GM10266 (cell line): ENCODE results near the gene SYNE2.

ENCODE experiments used
- DNase-seq: peaks from one replicate; pipeline ENCODE4 v3.0.0; 2012; ENCODE audit errors: extremely low spot score
- TF ChIP-seq, protein P1 (sequence below): IDR thresholded peaks from 2 replicates; pipeline ENCODE4 v1.5.1; 2012; ENCODE audit warnings: mild to moderate bottlenecking, low read depth; ENCODE audit not compliant: control insufficient read depth, insufficient read depth; ENCODE audit errors: missing control alignments

The SYNE2 gene

DNA sequence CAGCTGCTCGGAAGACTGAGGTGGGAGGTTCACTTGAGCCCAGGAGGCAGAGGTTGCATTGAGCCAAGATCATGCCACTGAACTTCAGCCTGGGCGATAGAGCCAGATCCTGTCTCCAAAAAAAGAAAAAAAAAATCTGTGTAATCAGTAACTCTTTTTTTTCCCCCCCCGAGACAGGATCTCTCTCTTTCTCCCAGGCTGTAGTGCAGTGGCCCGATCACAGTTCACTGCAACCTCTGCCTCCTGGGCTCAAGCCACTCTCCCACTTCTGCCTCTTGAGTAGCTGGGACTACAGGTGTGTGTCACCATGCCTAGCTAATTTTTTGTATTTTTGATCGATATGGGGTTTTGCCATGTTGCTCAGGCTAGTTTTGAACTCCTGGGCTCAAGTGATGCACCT, 113.6 kb downstream of the SYNE2 start:
- TF ChIP-seq, protein P1, sequence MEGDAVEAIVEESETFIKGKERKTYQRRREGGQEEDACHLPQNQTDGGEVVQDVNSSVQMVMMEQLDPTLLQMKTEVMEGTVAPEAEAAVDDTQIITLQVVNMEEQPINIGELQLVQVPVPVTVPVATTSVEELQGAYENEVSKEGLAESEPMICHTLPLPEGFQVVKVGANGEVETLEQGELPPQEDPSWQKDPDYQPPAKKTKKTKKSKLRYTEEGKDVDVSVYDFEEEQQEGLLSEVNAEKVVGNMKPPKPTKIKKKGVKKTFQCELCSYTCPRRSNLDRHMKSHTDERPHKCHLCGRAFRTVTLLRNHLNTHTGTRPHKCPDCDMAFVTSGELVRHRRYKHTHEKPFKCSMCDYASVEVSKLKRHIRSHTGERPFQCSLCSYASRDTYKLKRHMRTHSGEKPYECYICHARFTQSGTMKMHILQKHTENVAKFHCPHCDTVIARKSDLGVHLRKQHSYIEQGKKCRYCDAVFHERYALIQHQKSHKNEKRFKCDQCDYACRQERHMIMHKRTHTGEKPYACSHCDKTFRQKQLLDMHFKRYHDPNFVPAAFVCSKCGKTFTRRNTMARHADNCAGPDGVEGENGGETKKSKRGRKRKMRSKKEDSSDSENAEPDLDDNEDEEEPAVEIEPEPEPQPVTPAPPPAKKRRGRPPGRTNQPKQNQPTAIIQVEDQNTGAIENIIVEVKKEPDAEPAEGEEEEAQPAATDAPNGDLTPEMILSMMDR: no peak
- DNase-seq: no peak

DNA sequence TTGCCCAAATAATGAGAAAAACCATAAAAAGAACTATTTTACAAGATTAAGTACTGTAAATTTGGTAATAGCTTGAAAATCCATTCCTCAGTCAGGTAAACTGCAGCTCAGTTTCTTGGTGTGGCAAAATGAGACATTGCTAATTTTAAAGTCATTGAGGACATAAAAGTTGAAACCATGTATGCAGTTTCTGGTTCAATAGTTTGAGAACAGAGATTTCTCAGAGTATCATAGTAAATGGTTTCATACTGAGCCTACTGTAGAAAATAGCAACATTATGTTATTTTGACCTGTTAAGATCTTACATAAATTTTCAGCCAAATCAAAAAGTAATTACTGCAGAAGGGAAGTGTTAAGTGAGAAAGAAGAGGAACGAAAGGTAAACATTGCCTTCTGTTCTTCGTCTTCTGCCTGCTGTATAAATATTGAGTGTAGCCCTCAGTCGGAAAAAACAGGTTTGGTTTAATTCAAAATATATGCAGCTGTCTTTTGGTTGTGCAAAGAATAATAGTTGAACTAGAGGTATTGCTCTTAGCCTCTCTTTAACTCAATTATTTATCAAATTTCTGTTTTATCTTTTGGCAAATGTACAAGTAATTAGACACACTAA, 119.6 kb downstream of the SYNE2 start:
- DNase-seq: no peak
- TF ChIP-seq, protein P1: no peak

DNA sequence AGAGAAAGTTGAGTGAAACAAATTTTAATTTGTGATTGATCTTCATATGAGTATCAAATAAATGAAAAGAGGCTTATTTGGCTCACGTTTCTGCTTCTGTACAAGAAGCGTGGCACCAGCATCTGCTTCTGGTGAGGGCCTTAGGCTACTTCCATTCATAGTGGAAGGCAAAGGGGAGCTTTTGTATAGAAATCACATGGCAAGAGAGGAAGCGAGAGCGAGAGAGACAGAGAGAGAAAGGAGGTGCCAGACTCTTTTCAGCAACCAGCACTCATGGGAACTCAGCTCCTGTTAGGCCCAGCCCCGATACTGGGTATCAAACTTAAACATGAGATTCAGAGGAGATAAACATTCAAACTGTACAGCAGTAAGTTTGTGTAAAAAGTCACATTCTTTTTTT, 121.4 kb downstream of the SYNE2 start:
- no peak for DNase-seq
- TF ChIP-seq, protein P1: no peak

DNA sequence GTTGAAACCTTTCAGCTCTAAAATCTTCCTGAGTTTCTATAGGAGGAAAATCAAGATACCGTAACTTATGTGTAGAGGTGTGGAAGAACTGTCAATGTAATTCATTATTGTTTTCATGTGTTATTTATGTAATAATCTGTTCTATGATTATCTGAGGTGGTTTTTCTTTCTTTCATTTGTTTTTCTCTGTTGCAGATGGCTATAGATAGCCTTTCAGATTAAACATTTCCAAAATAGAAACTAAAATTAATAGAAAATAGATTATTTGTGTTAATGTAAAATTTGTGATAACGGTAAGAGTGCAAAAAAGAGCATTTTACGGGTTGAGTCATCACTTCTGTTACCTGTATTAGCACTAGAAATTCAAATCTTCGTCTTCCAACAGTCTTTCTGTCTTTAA, 128.8 kb downstream of the SYNE2 start:
- DNase-seq: no peak

DNA sequence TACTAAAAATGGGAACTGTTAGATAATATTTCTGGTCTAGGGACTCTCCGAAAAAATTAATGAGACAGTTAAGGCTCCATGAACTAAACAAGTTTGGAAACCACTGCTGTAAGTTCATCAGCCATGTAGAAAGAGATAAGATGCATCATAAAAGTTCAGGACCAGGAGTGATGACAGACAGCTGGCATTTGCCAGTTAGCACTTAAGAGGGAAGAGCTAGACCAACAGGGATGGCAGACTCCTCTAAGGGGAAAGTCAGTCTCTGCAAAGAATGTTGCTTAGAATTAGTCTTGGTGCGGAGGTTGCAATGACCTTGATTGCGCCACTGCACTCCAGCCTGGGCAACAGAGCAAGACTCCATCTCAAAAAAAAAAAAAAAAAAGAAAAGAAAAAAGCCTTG, 129.4 kb downstream of the SYNE2 start:
- TF ChIP-seq, protein P1: no peak
- DNase-seq: no peak

More for the DNA sequence above, 128.8 kb downstream of the SYNE2 start:
- TF ChIP-seq, protein P1: no peak

DNA sequence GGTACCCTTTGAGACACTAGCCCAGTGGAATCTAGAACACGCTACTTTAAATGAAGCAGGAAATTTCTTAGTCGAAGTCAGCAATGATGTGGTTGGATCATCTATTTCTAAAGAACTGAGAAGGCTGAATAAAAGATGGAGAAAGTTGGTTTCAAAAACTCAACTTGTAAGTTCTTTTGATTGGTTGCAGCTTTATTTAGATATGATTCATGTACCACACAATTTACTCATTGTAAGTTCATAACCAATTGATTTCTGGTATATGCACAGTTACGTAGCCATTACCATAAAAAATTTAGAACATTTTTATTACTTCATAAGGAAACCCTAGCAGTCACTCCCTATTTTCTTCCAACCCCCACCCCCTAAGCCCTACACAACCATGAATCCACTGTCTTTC, 129.8 kb downstream of the SYNE2 start:
- TF ChIP-seq, protein P1: no peak
- no peak for DNase-seq

DNA sequence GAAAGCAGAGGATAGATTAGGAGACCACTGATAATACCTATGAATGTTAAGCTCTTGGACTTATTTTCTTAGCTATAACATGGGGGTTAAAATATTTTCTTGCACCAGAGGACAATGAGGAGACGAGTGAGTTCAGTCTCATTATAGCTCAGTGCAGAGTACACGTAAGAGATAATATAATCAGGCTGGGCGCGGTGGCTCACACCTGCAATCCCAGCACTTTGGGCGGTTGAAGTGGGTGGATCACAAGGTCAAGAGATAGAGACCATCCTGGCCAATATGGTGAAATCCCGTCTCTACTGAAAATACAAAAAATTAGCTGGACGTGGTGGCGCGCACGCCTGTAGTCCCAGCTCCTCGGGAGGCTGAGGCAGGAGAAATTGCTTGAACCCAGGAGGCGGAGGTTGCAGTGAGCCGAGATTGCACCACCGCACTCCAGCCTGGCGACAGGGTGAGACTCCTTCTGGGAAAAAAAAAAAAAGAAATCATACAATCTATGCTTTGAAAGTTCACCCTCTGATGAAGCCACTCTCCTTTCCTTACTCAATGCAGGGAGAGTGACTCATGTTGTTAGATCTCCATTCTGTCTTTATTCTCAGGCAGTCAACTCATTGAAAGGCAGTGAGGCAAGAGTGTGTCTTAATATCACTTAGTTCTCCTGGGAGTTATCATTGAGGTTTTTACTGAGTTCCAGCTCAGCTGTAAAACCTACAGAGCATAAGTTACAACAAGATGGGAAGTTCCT, 134.2 kb downstream of the SYNE2 start:
- no peak for DNase-seq
- TF ChIP-seq, protein P1: no peak
